Pancreas (tissue), 10 donors: ENCODE data around the gene PSMD6. TPM values are rescaled to one million over a fixed set of nuclear protein-coding genes. Genes with fewer than 3 reads are reported as not detected.

Source experiments
- ATAC-seq, 4 donors: fragments of 200-7000 bp; cut with Tn5 transposase; one replicate each; pipeline versions ENCODE4 v1.8.0 to v1.9.1; 2020; ENCODE audit warnings: mild to moderate bottlenecking in 4 of 4, moderate library complexity in 4 of 4
- DNase-seq, 6 donors: peaks; one replicate each; pipeline ENCODE4 v3.0.0-alpha.2; 2020
- FAIRE-seq: peaks from 2 replicates; lab custom pipeline; 2012; peaks lifted over from hg19 to GRCh38; lab: Jason Lieb, UNC
- H3K27ac ChIP-seq, 4 donors: fragments of 200-600 bp; sonication (generic); 1 replicate in 3 of 4; 2 replicates in 1 of 4; pipeline versions ENCODE4 v1.5.0 to v1.8.0; 2020
- H3K27me3 ChIP-seq, 4 donors: fragments of 200-600 bp; one replicate each; pipeline ENCODE4 v1.8.0; 2021
- H3K36me3 ChIP-seq, 3 donors: fragments of 200-600 bp; sonication (generic) in 1 of 3; one replicate each; pipeline versions ENCODE4 v1.5.0 to v1.8.0; 2020 to 2021
- H3K4me1 ChIP-seq, 3 donors: fragments of 200-600 bp; one replicate each; pipeline ENCODE4 v1.8.0; 2021
- H3K4me3 ChIP-seq, 4 donors: fragments of 200-600 bp; sonication (generic) in 2 of 4; one replicate each; pipeline versions ENCODE4 v1.5.0 to v1.8.0; 2020 to 2021
- H3K9me3 ChIP-seq, 4 donors: fragments of 200-600 bp; one replicate each; pipeline ENCODE4 v1.8.0; 2021
- CTCF ChIP-seq, 4 donors: fragments of 200-600 bp; sonication (generic) in 3 of 4; IDR thresholded peaks; one replicate each; pipeline versions ENCODE4 v1.5.0 to v1.8.0; 2021; ENCODE audit warnings: antibody characterized with exemption in 4 of 4
- WGBS, 2 donors: extraction: QIAGEN DNeasy Blood & Tissue Kit; methylation state at CpG; one replicate each; pipeline ENCODE4 v1.1.7; 2013; 5-methylcytosine and 5-hydroxymethylcytosine counted together
- intact Hi-C, 3 donors: fragments of 100-400 bp; cut with DNase I; formaldehyde crosslinking; loops; one replicate each; pipeline versions ENCODE4 v1.11.1 to v1.14.2; 2022
- polyA plus RNA-seq, 2 donors: library from polyadenylated mRNA; stranded (reverse); fragments of 200-250 nt; gene quantifications; one replicate each; pipeline ENCODE4 v1.2.3, GENCODE V29; 2013
- total RNA-seq, 6 donors: library from RNA; stranded (reverse); fragmentation: NEBNext Ultra II Directional in 4 of 6; extraction: Animal tissue kit (Norgen Biotek cat#: 25700) in 4 of 6; gene quantifications; one replicate each; pipeline versions ENCODE4 v1.2.1 to v1.2.4, GENCODE V29; 2021 to 2023
- donor health status: healthy with polysubstance abuse.
- donor health status: DM: no; HTN: no; CAD: no; lungs with moderate emphysema.
- donor health status: DM: no; HTN: no; CAD: no.
- donor health status: control.
- donor health status: control.
- donor health status: Bipolar disorder and iron deficiency.
- donor health status: DM: yes; HTN: yes; CAD: no.
- donor health status: DM: no; HTN: no; CAD: no.
- donor health status: DM: no; HTN: no; CAD: no.
- donor health status: DM: yes; HTN: yes; CAD: no.

The PSMD6 gene
- total and polyA plus RNA-seq, 8 donors: 73.7 to 220 (median 114) TPM

- peak; percentile 76 to 94 (median 85) for TF ChIP-seq CTCF (IDR thresholded peaks at IDR 0.05)
- peak; percentile 83 to 94 (median 92) for ATAC-seq
- peaks cover 8 to 18% (median 17%) of the 10 kb centered on the region in 3 donors for H3K4me1 ChIP-seq
- peak in 5 of 6 donors; percentile 66 to 79 (median 69) for DNase-seq
- intact Hi-C loops: loop anchor here in 1 of 3 donors (5.0 kb wide), 1 partner anchor 81 kb away; the partner anchor contains the start of gene SCAANT1
- H3K4me3 ChIP-seq: no peak overlapping the region
- peak overlapping the region in 1 of 4 donors; percentile 38 for H3K27ac ChIP-seq
- 31 to 33% methylated on average over 3 of the region's 3 CpGs for WGBS, 2 donors
- no peaks in the 10 kb centered on the region for H3K9me3 ChIP-seq
- H3K36me3 ChIP-seq: peaks cover 6 to 43% (median 23%) of the 10 kb centered on the region in 3 donors
- H3K27me3 ChIP-seq: no peaks in the 10 kb centered on the region
- no peak for FAIRE-seq
These were observed 29.6 kb downstream of the PSMD6 start for GRCh38 chr3:63993653-63994079.

- Histone ChIP-seq H3K4me3 (no peak overlapping the region), H3K27me3 (no peaks in the 10 kb centered on the region), H3K27ac (peak overlapping the region in 1 of 4 donors; percentile 15), H3K4me1 (peaks cover 7 to 8% (median 7%) of the 10 kb centered on the region in 3 donors), H3K36me3 (peaks cover 6 to 52% (median 30%) of the 10 kb centered on the region in 3 donors), H3K9me3 (no peaks in the 10 kb centered on the region)
- TF ChIP-seq CTCF (IDR thresholded peaks at IDR 0.05): no peak
- intact Hi-C loops: loop anchor here in 1 of 3 donors (5.0 kb wide), 1 partner anchor 80 kb away; the partner anchor contains the start of gene SCAANT1
- ATAC-seq (no peak), FAIRE-seq (no peak), DNase-seq (no peak)
- WGBS, 2 donors: 71 to 81% methylated on average over 5 of the region's 5 CpGs
These were observed 30.6 kb downstream of the PSMD6 start for GRCh38 chr3:63992516-63993209.

GRCh38 chr3:63991666-63992065, 31.6 kb downstream of the PSMD6 start:
- TF ChIP-seq CTCF (IDR thresholded peaks at IDR 0.05): no peak
- Histone ChIP-seq H3K9me3 (no peaks in the 10 kb centered on the region), H3K27ac (no peak overlapping the region), H3K27me3 (no peaks in the 10 kb centered on the region), H3K4me3 (no peak overlapping the region), H3K4me1 (peaks cover 0 to 3% (median 0%) of the 10 kb centered on the region in 3 donors), H3K36me3 (peaks cover 3 to 52% (median 30%) of the 10 kb centered on the region in 3 donors)
- FAIRE-seq (no peak), DNase-seq (no peak), ATAC-seq (no peak)
- WGBS, 2 donors: 82 to 91% methylated on average over 3 of the region's 3 CpGs
- intact Hi-C loops: loop anchor here in 1 of 3 donors (5.0 kb wide), 1 partner anchor 79 kb away; the partner anchor contains the start of gene SCAANT1

- Histone ChIP-seq H3K9me3 (no peaks in the 10 kb centered on the region), H3K4me1 (peaks cover 0 to 3% (median 0%) of the 10 kb centered on the region in 3 donors), H3K4me3 (no peak overlapping the region), H3K27me3 (no peaks in the 10 kb centered on the region), H3K27ac (no peak overlapping the region), H3K36me3 (peaks cover 3 to 46% (median 25%) of the 10 kb centered on the region in 3 donors)
- DNase-seq (no peak), ATAC-seq (no peak), FAIRE-seq (no peak)
- intact Hi-C loops: loop anchor here in 1 of 3 donors (5.0 kb wide), 1 partner anchor 78 kb away; the partner anchor contains the start of gene SCAANT1
- 81 to 84% methylated on average over 5 of the region's 5 CpGs for WGBS, 2 donors
- no peak for TF ChIP-seq CTCF (IDR thresholded peaks at IDR 0.05)
These were observed 32.6 kb downstream of the PSMD6 start for GRCh38 chr3:63990733-63991132.
